Measurements from ENCODE around the gene PTGR3.

The PTGR3 gene

DNA sequence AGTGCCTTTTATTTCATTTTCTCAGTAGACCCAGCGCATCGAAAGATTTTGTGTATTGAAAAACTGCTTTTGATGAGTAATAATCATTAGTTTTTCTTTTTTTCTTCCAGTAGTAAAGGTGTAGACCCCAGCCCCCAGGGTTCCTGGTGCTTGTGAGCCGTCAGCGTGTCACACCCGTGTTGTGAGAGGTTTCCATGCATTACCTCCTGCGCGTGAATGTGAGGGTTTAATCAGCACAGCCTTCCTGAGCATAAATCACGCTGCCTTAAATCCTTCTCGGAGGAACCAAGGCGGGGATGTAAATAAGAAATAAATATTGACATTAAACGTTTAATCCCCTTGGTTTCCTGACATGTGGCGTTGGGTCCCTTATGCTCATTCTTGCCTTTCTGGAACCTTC lies 26.0 kb upstream of the PTGR3 start:
- DNase-seq = no peak

DNA sequence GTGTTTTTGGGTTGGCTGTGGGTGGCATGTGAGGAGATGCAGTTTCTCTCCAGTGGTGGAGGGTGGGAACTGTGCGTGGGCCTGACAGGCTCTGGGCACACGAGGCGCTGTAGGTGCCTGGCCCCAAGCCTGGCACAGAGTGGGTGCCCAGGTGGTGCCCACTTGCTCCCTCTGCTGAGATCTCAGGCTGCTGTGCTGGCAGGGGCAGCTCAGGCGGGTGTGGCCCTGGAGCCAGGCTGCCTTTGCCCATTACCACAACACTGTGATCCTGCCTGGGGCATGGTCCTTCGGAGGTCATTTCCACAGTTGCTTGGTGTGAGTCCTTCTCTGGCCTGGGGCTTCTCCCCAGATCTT lies 22.1 kb upstream of the PTGR3 start:
- DNase-seq = no peak

DNA sequence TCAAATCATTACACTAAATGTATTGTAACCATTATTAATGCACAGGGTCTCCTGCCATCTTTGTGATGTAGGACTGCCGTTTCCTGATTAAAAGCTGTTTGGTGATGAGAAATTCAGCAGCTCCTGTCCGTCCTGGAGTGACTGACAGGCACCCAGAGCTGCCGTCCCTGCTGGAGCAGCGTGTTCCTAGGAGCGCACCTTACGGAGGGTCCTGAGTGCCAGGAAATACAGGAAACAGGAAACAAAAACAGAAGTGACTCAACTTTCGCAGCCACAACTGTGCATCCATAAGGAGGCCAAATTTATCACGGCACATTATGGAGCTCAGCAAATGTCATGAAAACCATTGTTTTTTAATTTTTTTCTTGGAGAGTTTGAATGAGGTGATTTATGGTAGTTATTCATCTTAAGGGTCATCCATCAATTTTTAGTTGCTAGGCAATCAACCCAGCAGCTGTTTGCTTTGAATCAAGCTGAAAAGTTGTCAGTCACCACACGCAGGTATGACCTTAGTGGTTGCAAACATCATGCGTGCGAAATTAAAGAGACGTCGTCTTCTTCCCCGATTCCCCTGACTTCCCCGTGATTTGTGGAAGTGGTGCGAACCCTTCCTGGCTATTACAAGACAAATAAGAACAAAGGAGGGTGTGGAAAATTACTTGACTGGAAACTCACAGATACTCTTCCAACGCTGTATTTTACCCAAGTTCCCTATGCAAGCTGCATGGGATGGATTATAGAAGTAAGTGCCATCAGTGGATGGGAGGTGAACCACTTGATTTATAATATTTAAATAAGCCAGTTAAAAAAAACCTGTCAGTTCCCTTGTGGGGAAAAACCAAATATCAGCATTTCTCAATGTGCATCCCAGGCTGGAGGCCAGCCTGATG lies 21.5 kb upstream of the PTGR3 start:
- DNase-seq = no peak

DNA sequence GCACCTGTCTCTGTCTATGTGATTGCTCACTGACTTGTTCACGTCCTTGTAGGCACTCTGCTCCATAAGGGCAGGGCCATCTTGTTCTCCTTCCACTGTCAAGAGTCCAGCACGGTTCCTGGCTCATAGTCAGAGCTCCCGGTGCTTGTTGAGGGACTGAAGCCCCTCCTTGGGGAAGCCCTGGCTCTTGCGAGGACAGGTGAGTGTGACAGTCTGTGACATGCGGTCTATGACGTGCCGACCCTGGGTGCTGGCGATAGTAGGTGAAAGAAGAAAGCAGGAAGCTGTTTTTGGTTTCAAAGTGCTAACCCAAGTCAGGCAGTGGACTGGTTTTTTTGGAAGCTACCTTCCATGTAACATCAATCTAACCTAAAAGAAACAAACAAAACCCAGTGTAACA lies 20.5 kb upstream of the PTGR3 start:
- no peak for DNase-seq

DNA sequence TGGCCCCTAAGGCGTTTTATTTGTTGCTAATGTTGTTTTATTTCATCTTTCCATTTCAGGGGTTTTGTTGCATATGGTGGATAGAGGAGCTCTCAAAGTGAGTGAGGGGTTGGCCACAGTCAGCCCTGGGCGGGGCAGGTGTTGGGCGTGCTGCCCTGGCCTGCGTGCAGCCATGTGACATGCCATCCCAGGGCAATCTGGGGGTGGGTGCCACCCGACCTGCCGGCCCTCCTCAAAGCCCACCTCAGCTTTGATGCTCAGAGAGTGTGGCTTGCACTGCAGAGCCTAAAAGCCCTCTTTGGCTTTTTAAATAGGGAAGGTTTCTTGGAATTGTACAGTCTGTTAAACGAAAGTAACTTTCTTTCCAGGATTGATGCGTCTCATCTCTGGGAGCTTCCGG lies 20.0 kb upstream of the PTGR3 start:
- DNase-seq = no peak

DNA sequence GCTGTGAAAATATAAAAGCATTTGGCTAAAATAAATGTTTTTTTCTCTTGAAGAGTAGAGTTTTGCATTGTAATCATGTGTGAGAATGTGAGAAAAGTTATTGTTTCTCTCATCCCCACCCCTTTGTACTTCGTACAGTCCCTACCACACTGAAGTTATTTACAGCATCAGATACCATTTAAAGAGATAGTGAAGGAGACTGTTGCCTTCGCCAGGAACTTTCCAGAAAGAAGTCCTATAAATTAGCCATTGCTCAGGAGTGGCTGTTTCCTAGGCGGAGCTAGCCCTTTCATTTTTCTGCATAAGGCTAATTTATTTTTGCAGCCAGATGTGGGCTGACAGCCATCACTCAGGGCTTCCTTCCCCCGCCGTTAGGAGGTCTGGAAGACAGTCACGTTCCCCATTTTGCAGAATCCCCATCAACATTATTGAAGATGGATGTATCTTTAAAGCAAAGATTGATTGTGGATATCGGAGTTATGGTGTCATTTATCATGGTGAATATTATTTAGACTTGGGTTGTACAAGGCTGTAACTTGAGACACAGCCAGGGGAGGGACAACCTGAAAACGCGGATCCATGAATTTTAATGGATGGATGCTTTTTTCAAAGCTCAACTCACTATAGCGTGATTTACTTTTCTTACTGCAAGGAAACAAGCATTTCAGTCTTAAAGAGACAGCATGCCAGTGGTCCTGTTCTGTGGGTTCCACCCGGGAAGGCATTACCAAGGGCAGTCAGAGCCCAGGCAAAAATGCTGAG lies 18.8 kb upstream of the PTGR3 start:
- DNase-seq = no peak

DNA sequence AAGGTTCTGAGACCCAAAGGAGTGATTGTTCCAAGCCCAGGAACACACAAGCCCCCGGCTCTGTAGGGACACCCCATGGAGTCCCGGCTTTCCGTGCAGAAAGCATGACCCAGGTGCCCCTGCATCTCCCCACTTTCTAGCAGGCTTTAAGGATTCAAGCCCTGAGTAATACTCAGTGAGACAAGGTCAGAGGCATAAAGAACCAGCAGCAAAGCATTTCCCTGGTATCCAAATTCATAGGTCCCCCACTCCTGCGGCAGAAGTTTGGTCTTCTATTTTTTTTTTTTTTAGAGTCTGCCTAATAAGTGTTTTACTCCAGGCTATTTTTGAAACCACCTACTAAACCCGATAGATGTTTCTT lies 18.0 kb upstream of the PTGR3 start:
- DNase-seq = no peak

DNA sequence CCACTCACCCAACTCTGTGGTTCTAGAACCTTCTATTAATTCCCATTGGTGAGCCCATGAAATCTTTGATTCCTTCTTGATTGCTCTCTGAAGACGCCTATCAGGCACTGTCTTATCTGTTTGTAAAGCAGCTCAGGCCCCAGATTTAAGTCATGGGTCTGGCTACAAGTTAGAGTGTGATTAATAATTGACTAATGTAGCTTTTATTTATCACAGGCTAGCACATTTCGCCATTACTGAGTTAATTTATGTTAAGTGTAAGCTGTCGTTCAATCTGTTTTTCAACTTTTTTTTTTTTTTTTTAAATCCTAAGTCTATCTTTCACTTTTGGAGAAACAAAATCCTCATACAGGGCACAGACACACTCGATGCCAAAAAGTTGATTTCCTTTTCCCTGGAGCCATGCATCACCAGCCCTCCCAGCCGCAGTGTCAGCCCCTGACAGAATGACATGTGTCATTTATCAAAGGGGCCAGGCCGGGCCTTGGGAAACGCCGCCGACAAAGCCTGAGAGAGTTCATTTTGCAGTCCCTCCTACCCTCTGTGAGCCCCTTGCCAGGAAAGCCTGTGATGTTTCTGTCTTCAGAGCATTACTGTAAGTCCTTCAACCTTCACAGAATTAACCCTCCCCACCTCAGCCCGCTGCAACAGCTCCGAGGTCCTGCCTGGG lies 17.5 kb upstream of the PTGR3 start:
- DNase-seq = peak; percentile 23

DNA sequence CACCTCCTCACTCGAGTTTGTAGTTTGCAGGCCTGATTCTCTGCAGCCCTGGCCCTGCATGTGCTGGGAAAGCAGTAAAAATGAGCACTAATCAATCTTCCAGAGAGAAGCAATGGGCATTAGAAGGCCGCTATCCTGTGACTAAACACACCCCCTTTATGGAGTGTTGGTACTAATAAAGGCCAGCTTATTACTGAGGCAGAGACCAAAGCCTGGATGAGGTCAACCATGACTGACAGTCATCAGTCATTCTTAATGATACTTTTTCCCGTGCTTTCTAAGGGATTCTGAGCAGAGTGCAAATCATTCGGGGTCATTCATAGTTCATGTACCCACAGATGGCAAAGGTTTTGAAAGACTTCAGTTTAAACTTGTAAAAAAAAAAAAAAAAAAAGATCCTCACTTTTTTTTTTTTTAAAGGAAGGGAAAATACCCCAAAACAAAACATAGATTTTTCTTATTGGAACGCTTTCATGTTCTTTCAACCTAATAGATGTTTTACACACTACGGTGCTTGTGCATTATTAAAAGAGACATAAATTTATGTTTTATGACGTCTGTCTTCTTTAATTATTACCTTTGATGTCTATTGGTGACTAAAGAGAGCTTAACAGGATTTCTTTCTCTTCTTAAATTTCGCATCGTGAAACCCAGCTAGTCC lies 14.9 kb upstream of the PTGR3 start:
- peak; percentile 16 for DNase-seq

DNA sequence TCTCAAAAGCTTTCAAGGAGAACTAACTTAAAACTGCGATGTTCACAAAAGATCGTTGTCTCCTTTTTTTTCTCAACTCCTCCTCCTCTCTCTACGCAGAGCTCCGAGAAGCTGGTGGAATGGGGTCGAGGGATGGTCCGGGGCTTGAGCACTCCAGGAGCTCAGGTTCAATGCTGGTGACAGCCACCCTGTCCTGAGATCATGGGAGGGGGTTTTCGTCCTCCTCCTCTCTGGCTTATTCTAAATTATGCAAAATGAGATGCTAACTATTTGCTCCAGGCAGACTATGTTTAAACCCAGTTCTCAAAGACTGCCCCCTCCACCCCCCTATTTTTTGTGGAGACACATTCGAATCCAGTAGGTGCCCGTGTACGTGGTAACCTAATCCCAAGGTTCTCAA lies 13.5 kb upstream of the PTGR3 start:
- DNase-seq = no peak

DNA sequence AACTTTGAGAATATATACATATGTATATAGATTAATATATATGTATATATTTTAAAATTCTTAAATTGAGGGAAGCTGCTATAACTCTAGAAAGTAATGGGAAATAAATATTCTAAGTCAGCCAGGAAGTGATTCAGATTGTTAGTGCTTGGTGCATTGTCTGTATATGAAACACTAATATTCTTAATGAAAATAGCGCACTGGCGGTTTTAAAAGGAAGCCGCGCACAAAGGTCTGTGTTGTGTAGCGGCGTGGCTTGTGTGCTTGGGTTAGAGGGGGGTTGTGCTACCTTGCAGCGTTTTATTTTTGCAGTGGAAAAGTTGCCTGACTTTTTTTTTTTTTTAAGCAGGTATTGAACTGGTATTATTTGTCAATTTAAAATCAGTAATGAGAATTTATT lies 13.0 kb upstream of the PTGR3 start:
- no peak for DNase-seq

DNA sequence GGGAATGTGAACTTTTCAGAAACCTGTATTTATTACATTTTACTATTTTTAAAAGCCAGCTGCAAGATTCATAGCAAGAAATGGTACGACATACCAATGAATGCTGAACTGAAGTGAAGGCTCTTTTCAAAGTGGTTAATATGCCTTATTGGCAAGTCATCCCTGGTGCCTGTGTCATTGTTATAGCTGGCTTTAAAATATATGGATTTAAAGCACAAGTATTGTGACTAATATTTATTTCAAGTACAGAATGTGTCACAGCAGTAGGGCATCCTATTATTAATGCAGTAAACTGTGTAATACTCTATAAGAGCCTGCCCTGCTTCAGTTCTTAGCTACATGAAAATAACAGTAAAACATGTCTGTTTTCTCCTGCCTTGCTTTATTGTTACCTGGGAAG lies 12.5 kb upstream of the PTGR3 start:
- no peak for DNase-seq

DNA sequence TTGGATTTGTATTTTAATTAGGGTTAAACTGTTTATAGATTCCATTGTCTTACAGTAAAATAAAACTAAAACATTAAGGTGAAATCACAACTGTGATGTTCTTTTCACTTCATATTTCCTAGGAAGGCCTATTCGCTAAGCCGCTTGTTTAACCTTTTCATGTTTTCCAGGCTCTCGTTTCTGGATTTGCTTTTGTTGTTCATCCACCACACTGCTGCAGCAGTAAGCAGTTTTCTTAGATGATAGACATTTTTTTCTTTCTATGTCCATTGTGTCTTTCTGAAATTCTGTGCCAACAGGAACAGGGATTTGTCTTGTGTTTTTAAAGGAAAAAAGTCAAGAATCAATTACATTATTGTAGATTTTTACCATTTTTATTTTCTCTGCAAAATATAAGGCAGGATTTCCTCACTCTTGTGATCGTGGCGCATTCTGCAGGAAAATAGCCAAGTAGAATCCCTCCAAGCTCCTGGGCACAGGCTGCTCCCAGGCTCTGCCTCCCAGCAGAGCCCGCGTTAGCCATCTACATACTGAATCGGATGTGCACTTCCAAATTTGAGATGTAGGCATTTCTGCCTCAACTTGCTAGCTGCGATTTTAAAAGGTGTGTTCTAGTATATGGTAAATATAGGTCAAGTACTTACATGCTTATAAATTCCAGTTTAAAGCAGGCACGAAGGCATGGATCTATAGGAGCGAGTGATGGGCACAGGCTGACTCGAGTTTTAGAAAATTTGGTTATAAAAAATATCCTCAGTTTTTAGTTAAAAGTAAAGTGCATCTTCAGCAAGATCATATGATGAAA lies 11.8 kb upstream of the PTGR3 start:
- DNase-seq = no peak

DNA sequence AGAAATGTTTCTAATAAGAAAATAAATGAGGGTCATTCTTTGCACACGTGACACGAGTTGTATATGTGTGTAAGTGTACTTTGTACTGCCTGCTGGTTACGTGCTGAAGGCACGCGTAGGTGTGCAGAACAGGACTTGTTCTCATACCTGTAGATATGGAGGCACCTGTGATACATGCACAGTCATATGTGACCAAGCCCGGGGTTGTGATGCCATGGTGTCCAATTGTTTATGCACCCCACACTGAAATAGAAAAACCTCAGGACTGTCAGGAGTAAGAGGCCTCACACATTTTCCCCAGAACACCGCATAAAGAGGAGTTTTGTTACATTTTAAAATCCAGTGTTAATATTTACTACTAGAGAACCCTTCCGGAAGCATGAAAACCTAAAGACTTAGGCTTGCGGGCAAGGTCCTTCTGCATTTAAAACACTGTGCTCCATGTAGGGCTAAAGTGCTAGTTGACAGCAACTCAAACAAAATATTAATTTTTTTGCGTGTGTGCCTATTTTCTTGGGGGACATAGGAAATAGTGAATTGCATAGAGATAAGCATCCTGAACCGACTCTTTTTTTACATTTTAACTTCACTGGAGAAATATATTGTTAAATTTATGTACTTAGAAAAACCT lies 10.9 kb upstream of the PTGR3 start:
- DNase-seq = no peak

DNA sequence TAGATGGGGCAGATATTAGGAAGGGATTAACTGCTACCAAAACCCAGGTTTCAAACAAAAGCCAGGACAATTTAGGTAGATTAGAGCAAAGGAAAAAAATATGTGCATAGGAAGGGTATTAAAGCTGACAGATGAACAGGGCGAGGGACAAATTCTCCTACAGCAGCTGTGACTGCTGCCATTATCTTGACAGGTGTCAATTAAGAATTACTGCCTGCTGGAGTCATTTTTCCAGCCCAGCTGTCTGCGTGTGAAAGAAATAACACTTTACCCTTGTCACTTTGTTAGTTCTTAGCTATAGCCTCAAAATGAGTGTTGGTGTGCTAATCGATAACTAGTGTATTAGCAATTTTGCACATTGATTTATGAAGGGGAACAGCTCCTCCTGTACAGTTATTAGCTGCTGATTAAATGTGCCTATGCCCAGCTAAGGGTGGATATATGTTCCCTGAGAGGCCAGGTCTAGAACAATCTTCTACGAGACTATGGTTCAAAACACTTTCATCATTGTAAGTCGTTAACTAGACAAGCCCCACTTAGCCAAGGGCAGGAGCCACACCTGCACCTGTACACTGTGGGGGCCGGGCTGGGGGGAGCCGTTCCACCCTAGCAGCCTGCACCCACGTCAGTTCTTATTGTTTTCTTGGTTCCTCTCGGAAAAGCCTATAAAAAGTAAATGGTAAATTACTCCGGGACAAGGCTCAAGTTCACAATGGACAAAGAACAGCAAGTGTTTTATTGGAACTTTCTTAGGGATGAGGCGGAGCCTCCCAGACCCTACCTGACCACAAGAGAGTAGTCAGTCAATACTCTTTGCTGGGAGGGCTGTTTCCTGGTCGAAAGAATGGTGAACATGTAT lies 9.4 kb upstream of the PTGR3 start:
- no peak for DNase-seq

DNA sequence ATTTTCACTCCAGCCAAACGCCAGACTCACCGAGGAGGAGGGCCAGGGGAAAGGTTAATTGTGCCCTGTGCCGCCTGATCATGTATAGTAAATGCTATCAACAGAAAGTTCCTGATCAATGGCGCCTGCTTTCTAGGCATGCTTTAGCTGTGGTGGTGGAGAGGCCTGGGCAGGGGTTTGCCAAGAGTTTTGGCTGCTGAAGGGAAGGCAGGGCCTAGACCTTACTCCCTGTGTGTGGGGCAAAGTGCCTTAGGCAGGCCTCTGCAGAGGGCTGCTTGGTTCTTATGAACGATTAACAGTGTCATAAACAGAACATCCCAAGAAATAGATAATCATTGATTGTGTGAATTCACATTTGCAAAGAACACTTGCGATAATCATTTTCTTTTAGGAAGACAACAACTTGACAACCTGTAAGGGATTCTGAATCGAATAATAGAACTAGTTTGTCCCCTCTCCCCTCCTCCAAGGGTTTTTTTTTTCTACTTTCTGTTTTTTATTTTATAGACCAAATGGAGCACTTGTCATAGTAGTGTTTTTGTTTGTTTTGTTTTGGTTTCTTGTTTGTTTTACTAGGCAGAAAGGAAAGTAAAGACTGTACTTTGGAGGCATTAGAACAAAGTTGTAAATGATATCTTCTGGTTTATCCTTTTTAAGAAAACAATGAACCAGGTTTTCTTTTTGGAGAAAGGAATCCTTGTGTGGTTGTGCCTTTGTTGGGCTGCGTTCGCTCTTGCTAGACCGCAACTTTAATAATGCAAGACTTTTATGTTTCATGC lies 8.2 kb upstream of the PTGR3 start:
- DNase-seq = no peak

DNA sequence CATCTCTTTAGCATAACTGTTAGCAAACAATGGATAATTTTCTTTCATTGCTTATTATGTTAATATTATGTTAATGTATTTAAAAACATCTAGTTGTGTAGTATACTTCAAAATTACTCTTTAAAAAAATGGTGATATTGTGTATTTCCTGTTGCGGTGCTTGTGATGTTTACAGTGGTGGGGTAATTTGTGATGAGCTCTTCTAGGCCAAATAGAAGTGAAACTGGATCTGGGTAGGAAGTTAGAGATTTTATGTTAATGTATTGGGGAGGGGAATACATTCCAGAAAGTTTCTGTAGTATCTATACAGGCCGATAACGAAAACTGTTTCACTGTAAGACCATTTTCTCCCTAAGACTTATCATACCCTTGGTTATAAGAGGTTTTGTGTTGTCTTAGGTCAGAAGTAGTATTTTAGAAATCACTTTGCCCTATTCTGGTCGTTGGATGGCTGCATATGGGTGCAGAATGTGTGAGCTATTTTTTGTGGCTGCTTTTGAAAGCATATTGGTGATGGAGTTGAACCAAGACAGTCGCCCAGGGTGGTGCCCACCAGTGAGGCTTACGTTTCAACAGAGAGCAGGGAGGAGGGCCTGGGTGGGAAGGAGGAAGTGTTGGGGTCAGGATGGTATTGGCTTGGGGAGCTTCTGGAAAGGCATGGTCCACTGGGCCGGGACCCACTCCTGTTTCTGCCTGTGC lies 7.4 kb upstream of the PTGR3 start:
- no peak for DNase-seq

DNA sequence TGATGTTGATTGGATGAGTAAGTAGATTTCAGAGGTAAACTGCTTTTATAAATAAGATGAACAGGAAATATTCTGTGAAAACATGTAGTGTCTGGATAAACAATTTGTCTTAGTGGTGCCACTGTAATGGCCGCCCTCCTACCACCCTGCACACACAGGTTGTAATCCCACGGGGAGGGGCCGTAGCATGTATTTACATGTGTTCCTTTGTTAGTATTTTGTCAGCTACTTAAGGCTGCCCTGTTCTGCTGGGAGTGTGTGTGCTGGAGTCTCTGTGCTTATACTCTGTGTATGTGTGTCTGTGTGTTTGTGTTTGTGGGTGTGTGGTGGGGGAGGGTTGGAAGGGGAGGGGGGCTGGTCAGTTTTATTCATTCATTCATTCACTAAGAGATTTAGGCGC lies 6.7 kb upstream of the PTGR3 start:
- no peak for DNase-seq

DNA sequence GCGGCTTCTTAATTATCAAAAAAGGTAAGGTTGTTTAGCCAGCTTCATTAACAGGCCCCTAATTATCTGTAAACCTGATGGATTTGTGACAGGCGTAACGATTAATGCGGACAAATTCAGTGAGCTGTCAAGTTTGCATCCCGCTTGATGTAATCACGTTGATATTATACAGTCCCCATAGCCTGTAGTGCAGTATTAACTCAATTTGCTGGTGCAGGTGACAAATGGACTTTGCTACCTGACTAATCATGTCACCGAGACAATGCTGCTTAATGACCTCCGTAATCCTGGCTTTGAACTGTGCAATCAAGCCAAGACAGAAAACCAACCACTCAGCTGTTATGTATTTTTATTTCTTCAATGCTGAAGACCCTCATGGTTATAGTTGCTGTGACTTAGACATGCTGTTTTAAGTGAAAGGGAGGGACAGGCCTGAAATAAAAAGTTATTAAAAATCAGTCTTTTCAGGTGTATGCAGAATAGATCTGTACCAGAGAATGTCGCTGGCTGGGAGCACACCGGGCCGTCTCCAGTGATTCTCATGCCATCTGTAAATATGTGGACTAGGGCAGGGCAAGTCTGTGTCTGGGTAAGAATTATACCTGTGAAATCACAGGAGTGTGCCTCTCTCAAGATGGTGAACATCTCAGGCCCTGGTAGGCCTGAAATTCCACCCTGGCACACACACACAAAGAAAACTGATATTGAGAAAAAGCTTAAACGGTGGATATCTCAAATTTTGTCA lies 6.0 kb upstream of the PTGR3 start:
- no peak for DNase-seq
